Frontal cortex (tissue), 4 donors: ENCODE results near the gene MED15. TPM values are rescaled to one million over a fixed set of nuclear protein-coding genes. Genes with fewer than 3 reads are reported as not detected.
"Not testable (repeated sequence)": the region's sequence is repeated elsewhere in the genome, so short reads cannot be mapped to it uniquely, and the experiment has no call there.

Source experiments
- DNase-seq, 2 donors: peaks; one replicate each; pipeline ENCODE4 v3.0.0; 2012; ENCODE audit warnings: low spot score in 2 of 2
- FAIRE-seq: peaks from 2 replicates; lab custom pipeline; 2012; peaks lifted over from hg19 to GRCh38; lab: Jason Lieb, UNC
- total RNA-seq: library from RNA; depleted of rRNA; stranded (reverse); fragments of >200 nt; gene quantifications from one replicate; pipeline ENCODE4 v1.2.3, GENCODE V29; 2014
- donor health status: control.
- donor health status: control.
- donor health status: control.

Gene MED15
- total RNA-seq, 1 donor from 2014 or later, result 13.0 TPM

DNA sequence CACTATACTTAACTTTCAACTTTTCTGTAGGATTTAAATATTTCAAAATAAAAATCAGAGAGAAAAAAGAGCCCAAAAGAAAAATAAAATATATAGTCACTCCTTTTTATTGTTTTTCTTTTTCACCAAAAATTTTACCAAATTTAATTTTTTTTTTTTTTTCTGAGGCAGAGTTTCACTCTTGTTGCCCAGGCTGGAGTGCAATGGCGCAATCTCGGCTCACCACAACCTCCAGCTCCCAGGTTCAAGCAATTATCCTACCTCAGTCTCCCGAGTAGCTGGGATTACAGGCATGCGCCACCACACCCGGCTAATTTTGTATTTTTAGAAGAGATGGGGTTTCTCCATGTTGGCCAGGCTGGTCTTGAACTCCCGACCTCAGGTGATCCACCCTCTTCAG lies 29.4 kb upstream of the MED15 start:
- not testable (repeated sequence) for FAIRE-seq

GRCh38 chr22:20479612-20480196 lies 27.7 kb upstream of the MED15 start:
- FAIRE-seq, result no peak

More for the DNA sequence above, 29.4 kb upstream of the MED15 start:
- not testable (repeated sequence) for DNase-seq

DNA sequence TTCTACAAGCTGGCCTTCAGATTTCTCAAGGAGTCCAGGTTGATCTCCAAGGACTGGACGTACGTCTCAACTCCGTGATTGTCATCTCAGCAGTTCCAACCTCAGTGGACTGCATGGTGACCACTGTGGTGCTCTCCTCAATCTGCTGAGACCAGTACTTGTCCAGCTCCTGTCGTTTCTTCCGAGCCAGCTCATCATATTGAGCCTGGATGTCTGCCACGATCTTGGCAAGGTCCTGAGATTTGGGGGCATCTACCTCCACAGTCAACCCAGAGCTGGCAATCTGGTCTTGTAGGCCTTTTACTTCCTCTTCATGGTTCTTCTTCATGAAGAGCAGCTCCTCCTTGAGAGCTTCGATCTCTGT lies 24.3 kb upstream of the MED15 start:
- not testable (repeated sequence) for FAIRE-seq

More at GRCh38 chr22:20479612-20480196, 27.7 kb upstream of the MED15 start:
- DNase-seq, result no peak

GRCh38 chr22:20483771-20484170 lies 23.6 kb upstream of the MED15 start:
- no peak for FAIRE-seq
- no peak for DNase-seq

More for the DNA sequence above, 24.3 kb upstream of the MED15 start:
- not testable (repeated sequence) for DNase-seq

DNA sequence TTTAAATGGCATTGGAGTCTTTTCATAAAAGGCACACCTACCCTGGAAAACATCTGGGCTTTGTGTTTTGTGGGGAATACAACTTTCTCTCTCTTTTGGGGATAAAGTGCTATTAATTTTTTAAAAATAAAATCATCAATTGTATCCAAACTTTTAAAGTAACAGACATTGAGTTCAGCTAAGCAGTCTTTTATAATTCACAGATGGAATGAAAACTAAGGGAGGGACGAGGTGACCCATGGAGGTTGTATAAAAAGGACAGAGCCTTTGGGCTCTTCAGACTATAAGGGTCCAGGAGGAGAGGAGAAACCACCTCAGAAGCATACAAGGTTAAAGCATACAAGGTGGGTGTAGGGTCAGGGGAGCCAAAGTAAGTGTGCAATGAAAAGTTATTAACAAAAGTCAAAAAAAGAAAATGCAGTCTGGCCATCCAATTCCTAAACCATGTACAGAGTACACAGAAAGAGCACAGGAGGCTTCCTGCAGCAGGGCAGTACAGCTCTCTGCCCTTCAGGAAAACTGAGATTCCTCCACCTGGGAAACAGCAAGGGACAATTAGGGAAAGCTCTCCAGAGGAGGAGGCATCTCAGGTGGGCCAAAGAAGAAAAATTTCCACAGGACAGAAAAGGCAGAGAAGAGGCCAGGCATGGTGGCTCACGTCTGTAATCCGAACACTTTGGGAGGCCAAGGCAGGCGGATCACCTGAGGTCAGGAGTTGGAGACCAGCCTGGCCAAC lies 22.3 kb upstream of the MED15 start:
- no peak for DNase-seq
- no peak for FAIRE-seq

DNA sequence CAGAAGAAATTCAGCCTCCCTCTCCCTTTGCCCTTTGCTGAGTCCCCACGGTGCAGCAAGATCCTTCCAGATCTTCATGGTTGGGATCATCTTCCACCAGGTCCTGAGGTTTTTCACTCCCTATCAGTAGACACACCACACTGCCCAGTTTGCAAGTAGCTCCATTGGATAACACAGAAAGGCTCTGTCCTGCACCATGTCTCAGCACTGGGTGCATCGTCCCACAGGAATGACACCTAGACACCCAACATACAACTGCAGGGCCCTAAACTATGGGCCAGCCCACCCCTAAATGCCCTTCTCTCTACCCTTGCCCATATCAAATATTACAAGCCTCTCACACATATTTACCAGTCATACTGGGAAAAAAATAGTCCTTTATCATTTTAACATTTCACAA lies 21.2 kb upstream of the MED15 start:
- DNase-seq (no peak), FAIRE-seq (no peak)

DNA sequence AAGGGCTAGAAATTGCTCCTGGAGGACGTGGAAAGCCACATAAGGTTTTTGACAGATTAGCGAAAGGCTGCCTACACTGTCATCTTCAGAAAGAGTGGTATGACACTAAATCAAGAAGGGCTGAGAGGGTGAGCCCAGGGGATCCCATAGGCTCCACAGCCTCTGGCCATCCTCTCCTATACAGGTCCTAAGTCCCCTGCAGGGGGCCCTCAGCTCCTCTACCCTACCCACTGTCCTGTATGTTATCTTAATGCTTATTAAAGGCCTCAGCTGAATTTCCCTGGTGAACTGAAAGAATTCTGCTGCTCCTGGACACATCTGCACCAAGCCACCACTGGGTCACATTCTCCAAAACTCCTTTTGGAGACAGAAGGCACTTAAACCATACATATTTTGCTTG lies 19.7 kb upstream of the MED15 start:
- FAIRE-seq, result no peak
- DNase-seq, result no peak

GRCh38 chr22:20488946-20489345 lies 18.5 kb upstream of the MED15 start:
- FAIRE-seq, result no peak

GRCh38 chr22:20490183-20490940 lies 17.0 kb upstream of the MED15 start:
- DNase-seq (no peak), FAIRE-seq (no peak)

More at GRCh38 chr22:20488946-20489345, 18.5 kb upstream of the MED15 start:
- DNase-seq, result no peak

DNA sequence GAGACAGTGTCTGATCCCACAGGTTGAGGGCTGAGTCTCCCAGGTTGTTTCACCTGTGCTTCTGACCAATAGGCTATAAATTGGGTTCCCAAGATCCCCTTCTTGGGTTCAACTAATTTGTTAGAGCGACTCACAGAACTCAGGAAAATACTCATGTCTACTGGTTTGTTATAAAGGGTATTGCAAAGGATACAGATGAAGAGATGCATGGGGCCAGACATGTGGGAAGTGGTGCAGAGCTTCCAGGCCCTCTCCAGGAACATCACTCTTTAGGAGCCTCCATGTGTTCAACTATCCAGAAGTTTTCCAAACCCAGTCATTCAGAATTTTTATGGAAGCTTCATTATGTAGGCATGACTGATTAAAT lies 16.5 kb upstream of the MED15 start:
- no peak for FAIRE-seq

GRCh38 chr22:20491346-20491745 lies 16.1 kb upstream of the MED15 start:
- FAIRE-seq, result no peak
- no peak for DNase-seq

More for the DNA sequence above, 16.5 kb upstream of the MED15 start:
- DNase-seq, result no peak

GRCh38 chr22:20494978-20495860 lies 12.2 kb upstream of the MED15 start, which contains the start of gene KLHL22:
TSS of gene KLHL22 (minus strand) at chr22:20495795. CDS start at chr22:20489211, 6,584 bp downstream.
- no peak for DNase-seq
- no peak for FAIRE-seq

- FAIRE-seq, result no peak
- peak; percentile 97 for DNase-seq
These were observed 11.3 kb upstream of the MED15 start for GRCh38 chr22:20495861-20496681.

DNA sequence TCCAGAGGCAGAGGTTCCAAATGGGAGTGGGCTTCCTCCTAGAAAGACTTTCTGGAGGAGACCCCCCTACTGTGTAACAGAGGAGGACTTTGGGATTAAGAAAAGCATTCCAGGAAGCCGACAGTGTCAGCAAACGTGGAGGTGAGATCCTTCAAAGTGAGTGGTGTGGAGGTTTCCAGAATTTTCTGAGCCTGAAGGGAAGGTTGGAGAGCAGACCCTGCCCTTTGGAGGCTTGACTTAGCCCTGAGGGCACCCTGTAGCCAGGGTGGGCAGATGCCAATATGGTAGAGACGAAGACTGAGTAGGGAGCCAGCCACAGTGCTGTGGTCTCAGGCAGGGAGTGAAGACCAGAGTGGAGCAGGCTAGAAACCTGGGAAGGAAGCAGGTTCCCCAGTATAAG lies 10.0 kb upstream of the MED15 start:
- FAIRE-seq, result no peak
- no peak for DNase-seq

GRCh38 chr22:20498913-20499312 lies 8.5 kb upstream of the MED15 start:
- FAIRE-seq, result no peak

DNA sequence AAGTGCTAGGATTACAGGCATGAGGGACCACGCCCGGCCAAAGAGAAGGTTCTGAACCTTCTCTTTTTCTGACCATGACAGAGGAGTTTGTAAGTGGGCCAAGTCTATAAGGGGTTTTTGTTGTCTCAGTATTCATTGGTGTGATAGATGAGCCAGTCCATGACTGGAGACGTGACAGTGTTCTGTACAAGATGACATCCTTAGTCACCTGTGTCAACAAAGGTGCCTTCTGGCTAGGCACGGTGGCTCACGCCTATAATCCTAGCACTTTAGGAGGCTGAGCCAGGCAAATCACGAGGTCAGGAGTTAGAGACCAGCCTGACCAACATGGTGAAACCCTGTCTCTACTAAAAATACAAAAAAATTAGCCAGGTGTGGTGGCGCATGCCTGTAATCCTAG lies 7.6 kb upstream of the MED15 start:
- DNase-seq (no peak), FAIRE-seq (no peak)

More at GRCh38 chr22:20498913-20499312, 8.5 kb upstream of the MED15 start:
- no peak for DNase-seq

DNA sequence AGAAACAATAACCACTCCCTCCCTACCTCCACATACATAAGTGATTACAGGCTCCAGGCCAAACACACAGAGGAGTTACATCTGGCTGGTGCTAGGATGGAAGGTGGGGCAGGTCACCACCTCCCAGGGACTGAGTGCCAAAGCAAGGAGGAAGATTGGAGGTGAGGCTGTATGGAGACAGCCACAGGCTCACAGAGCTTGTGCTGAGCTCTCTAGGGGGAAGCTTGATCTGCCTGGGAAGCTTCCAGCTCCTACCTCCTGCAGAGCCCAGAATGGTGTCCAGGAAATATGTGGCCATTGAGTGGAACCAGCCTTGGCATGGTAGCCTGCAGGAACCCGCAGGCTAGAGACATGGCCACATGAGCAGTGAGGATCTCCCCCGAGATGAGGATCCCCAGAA lies 3.6 kb upstream of the MED15 start:
- no peak for FAIRE-seq

GRCh38 chr22:20504293-20504922 lies 3.0 kb upstream of the MED15 start:
- not testable (repeated sequence) for FAIRE-seq, DNase-seq

More for the DNA sequence above, 3.6 kb upstream of the MED15 start:
- DNase-seq, result no peak
